Mucosa of rectum (tissue), 2 donors: ENCODE data around the gene EGLN1.

ENCODE experiments used
- H3K27ac ChIP-seq, 2 donors: one replicate each; pipeline ENCODE4 v1.7.0; 2013; ENCODE audit warnings: inconsistent platforms in 2 of 2, low read depth in 2 of 2, low read length in 2 of 2
- H3K27me3 ChIP-seq, 2 donors: one replicate each; pipeline ENCODE4 v1.7.0; 2013; ENCODE audit warnings: low read length in 2 of 2; ENCODE audit not compliant: control insufficient read depth in 2 of 2, insufficient read depth in 2 of 2
- H3K36me3 ChIP-seq, 2 donors: one replicate each; pipeline ENCODE4 v1.7.0; 2013; ENCODE audit warnings: low read length in 2 of 2; ENCODE audit not compliant: control insufficient read depth in 2 of 2, insufficient read depth in 2 of 2
- H3K4me1 ChIP-seq, 2 donors: one replicate each; pipeline ENCODE4 v1.7.0; 2013; ENCODE audit warnings: low read length in 2 of 2, mild to moderate bottlenecking in 1 of 2; ENCODE audit not compliant: control insufficient read depth in 2 of 2, insufficient read depth in 2 of 2
- H3K4me3 ChIP-seq, 2 donors: one replicate each; pipeline ENCODE4 v1.7.0; 2013; ENCODE audit warnings: low read length in 2 of 2
- H3K9ac ChIP-seq, 2 donors: one replicate each; pipeline ENCODE4 v1.7.0; 2013; ENCODE audit warnings: low read length in 2 of 2, low read depth in 1 of 2, mild to moderate bottlenecking in 1 of 2
- H3K9me3 ChIP-seq, 2 donors: one replicate each; pipeline ENCODE4 v1.7.0; 2013; ENCODE audit warnings: low read length in 2 of 2; ENCODE audit not compliant: control insufficient read depth in 2 of 2
- donor health status: healthy.
- donor health status: Normal muscosa, but diverticular disease.

EGLN1 gene

GRCh38 chr1:231318015-231318355 is 104.1 kb downstream of the EGLN1 start:
- H3K4me3 ChIP-seq, result no peak overlapping the region
- no peaks in the 10 kb centered on the region for H3K4me1 ChIP-seq
- no peaks in the 10 kb centered on the region for H3K36me3 ChIP-seq

GRCh38 chr1:231317306-231318014 is 104.6 kb downstream of the EGLN1 start:
- no peak overlapping the region for H3K9ac ChIP-seq
- H3K27ac ChIP-seq, result no peak overlapping the region
- H3K4me1 ChIP-seq, result no peaks in the 10 kb centered on the region
- H3K9me3 ChIP-seq, result no peaks in the 10 kb centered on the region
- H3K27me3 ChIP-seq, result no peaks in the 10 kb centered on the region
- no peaks in the 10 kb centered on the region for H3K36me3 ChIP-seq
- H3K4me3 ChIP-seq, result no peak overlapping the region

More at GRCh38 chr1:231318015-231318355, 104.1 kb downstream of the EGLN1 start:
- Histone ChIP-seq H3K27ac (no peak overlapping the region), H3K9ac (no peak overlapping the region), H3K9me3 (no peaks in the 10 kb centered on the region), H3K27me3 (no peaks in the 10 kb centered on the region)

- no peak overlapping the region for H3K27ac ChIP-seq
- H3K4me3 ChIP-seq, result no peak overlapping the region
- H3K9me3 ChIP-seq, result no peaks in the 10 kb centered on the region
Observed at GRCh38 chr1:231315887-231316286, 106.2 kb downstream of the EGLN1 start.

More at GRCh38 chr1:231315887-231316286, 106.2 kb downstream of the EGLN1 start:
- Histone ChIP-seq H3K36me3 (no peaks in the 10 kb centered on the region), H3K27me3 (no peaks in the 10 kb centered on the region), H3K9ac (no peak overlapping the region), H3K4me1 (no peaks in the 10 kb centered on the region)
